Prostate gland (tissue), 2 donors: Measurements from ENCODE around the gene UCN.
"Not testable (repeated sequence)": the region's sequence is repeated elsewhere in the genome, so short reads cannot be mapped to it uniquely, and the experiment has no call there.

ENCODE experiments used
- CTCF ChIP-seq, 4 experiments: fragments of 200-600 bp in 2 of 4; fragments of 450-650 bp in 2 of 4; sonication (generic) in 2 of 4; IDR thresholded peaks; 1 replicate in 3 of 4; 2 replicates in 1 of 4; pipeline ENCODE4 v1.5.1; 2016 to 2019; ENCODE audit warnings: antibody characterized with exemption in 4 of 4, mild to moderate bottlenecking in 2 of 4, moderate library complexity in 2 of 4
- POLR2AphosphoS5 ChIP-seq: sonication (generic); formaldehyde crosslinking; IDR thresholded peaks from one replicate; pipeline ENCODE4 v1.6.1; 2017; ENCODE audit warnings: antibody characterized with exemption

- TF ChIP-seq CTCF (IDR thresholded peaks at IDR 0.05); POLR2AphosphoS5: not testable (repeated sequence)
Measured at GRCh38 chr2:27319839-27320238, 11.6 kb upstream of the UCN start.
